GM12878 (cell line): ENCODE data around the gene TMEM52. TPM values are rescaled to one million over a fixed set of nuclear protein-coding genes. Genes with fewer than 3 reads are reported as not detected.

Experiments used
- BACH1 ChIP-seq: fragments of 450-650 bp; IDR thresholded peaks from 2 replicates; pipeline ENCODE4 v1.6.1; 2017; ENCODE audit warnings: mild to moderate bottlenecking, borderline replicate concordance
- BRCA1 ChIP-seq: IDR thresholded peaks from 2 replicates; pipeline ENCODE4 v1.6.1; 2011; ENCODE audit warnings: low read depth, low read length, improper control_type of control experiment
- CBFB ChIP-seq: IDR thresholded peaks from 2 replicates; pipeline ENCODE4 v1.6.1; 2016; ENCODE audit warnings: antibody characterized with exemption, low read depth
- CUX1 ChIP-seq: IDR thresholded peaks from 2 replicates; pipeline ENCODE4 v1.6.1; 2012; ENCODE audit warnings: improper control_type of control experiment, low read depth, low read length; ENCODE audit not compliant: insufficient replicate concordance
- HCFC1 ChIP-seq: fragments of 150-350 bp; IDR thresholded peaks from 2 replicates; pipeline ENCODE4 v1.6.1; 2014; ENCODE audit warnings: low read length
- HDAC2 ChIP-seq: fragments of 200-600 bp; sonication (generic); IDR thresholded peaks from 2 replicates; pipeline ENCODE4 v1.6.1; 2017
- IKZF1 ChIP-seq: fragments of 450-650 bp; conservative IDR thresholded peaks from 2 replicates; pipeline ENCODE4 v1.6.1; 2017; ENCODE audit warnings: antibody characterized with exemption, mild to moderate bottlenecking
- IKZF2 ChIP-seq, 2 experiments: fragments of 450-650 bp; IDR thresholded peaks; 2 replicates each; pipeline ENCODE4 v1.6.1; 2017; ENCODE audit warnings: mild to moderate bottlenecking in 2 of 2, moderate library complexity in 2 of 2
- LARP7 ChIP-seq: fragments of 450-650 bp; IDR thresholded peaks from 2 replicates; pipeline ENCODE4 v1.6.1; 2017; ENCODE audit warnings: mild to moderate bottlenecking
- MXI1 ChIP-seq: fragments of 150-350 bp; IDR thresholded peaks from 2 replicates; pipeline ENCODE4 v1.6.1; 2011; ENCODE audit warnings: low read depth, mild to moderate bottlenecking, inconsistent platforms, low read length, improper control_type of control experiment
- NBN ChIP-seq: fragments of 450-650 bp; IDR thresholded peaks from 2 replicates; pipeline ENCODE4 v1.6.1; 2016
- NFIC ChIP-seq: IDR thresholded peaks from 2 replicates; pipeline ENCODE4 v1.6.1; 2012; ENCODE audit warnings: low read depth, mild to moderate bottlenecking, inconsistent platforms, low read length, moderate library complexity
- RB1 ChIP-seq: fragments of 450-650 bp; formaldehyde crosslinking; IDR thresholded peaks from 2 replicates; pipeline ENCODE4 v1.6.1; 2017; ENCODE audit warnings: mild to moderate bottlenecking, borderline replicate concordance
- SMARCA5 ChIP-seq: fragments of 450-650 bp; IDR thresholded peaks from 2 replicates; pipeline ENCODE4 v1.6.1; 2017; ENCODE audit warnings: mild to moderate bottlenecking
- TAF1 ChIP-seq: IDR thresholded peaks from 2 replicates; pipeline ENCODE4 v1.6.1; 2011; ENCODE audit warnings: mild to moderate bottlenecking, low read depth, low read length, borderline replicate concordance
- TARDBP ChIP-seq: IDR thresholded peaks from 2 replicates; pipeline ENCODE4 v1.6.1; 2016; ENCODE audit warnings: borderline replicate concordance
- USF2 ChIP-seq: IDR thresholded peaks from 2 replicates; pipeline ENCODE4 v1.6.1; 2011; ENCODE audit warnings: low read depth, low read length, improper control_type of control experiment, borderline replicate concordance
- WRNIP1 ChIP-seq: IDR thresholded peaks from 2 replicates; pipeline ENCODE4 v1.6.1; 2011; ENCODE audit warnings: low read depth, low read length, improper control_type of control experiment, borderline replicate concordance
- YY1 ChIP-seq: IDR thresholded peaks from 2 replicates; pipeline ENCODE4 v1.6.1; 2011; ENCODE audit warnings: low read depth, mild to moderate bottlenecking, low read length
- ZNF24 ChIP-seq: fragments of 450-650 bp; IDR thresholded peaks from 2 replicates; pipeline ENCODE4 v1.6.1; 2017; ENCODE audit warnings: antibody characterized with exemption, mild to moderate bottlenecking
- ZZZ3 ChIP-seq: IDR thresholded peaks from 2 replicates; pipeline ENCODE4 v1.6.1; 2011; ENCODE audit warnings: low read depth; ENCODE audit not compliant: control insufficient read depth, insufficient read length
- polyA plus RNA-seq, 11 experiments: library from polyadenylated mRNA; depleted of rRNA in 4 of 11; unstranded in 6 of 11; stranded (reverse) in 5 of 11; fragments of >200 nt; fragmentation: Nextera tagmentation in 4 of 11; fragmentation: Illumina TruSeq in 1 of 11; extraction: Ambion mirVana in 4 of 11; extraction: Trizol in 1 of 11; gene quantifications; 1 replicate in 1 of 11; 2 replicates in 10 of 11; pipeline versions ENCODE4 v1.2.1 to v1.2.3, GENCODE V29; 2011 to 2016; ENCODE audit warnings: inconsistent platforms in 2 of 11, missing spikeins in 2 of 11, low read depth in 1 of 11
- total RNA-seq, 4 experiments: library from RNA; depleted of rRNA in 3 of 4; stranded (reverse); fragments of >200 nt in 3 of 4; fragmentation: Illumina TruSeq in 1 of 4; extraction: Trizol in 1 of 4; gene quantifications; 2 replicates each; pipeline versions ENCODE4 v1.2.1 to v1.2.3, GENCODE V29; 2013 to 2021
- TF ChIP-seq, protein P1 (sequence below): fragments of 450-650 bp; IDR thresholded peaks from 2 replicates; pipeline ENCODE4 v1.6.1; 2017; ENCODE audit warnings: mild to moderate bottlenecking, moderate library complexity

Gene TMEM52
- total and polyA plus RNA-seq, 10 of the 15 experiments (the other 5 are each of a cell fraction or from before 2014, with no cell fraction given) = 0.17 to 0.33 (median 0.24) TPM; not detected in 7

GRCh38 chr1:1889847-1890505 lies 29.1 kb downstream of the TMEM52 start (continued):
- TF ChIP-seq CUX1 (no peak), TARDBP (no peak), NBN (no peak), SMARCA5 (peak; percentile 56; the same call in 1 of the 2 replicates), NFIC (no peak), YY1 (peak; percentile 89), HDAC2 (no peak), HCFC1 (no peak), BACH1 (peak; percentile 62), TAF1 (peak; percentile 66; the same call in 1 of the 2 replicates), RB1 (peak; percentile 59; the same call in 1 of the 2 replicates), USF2 (no peak), ZNF24 (no peak), IKZF2 (IDR thresholded peaks at IDR 0.05) (0 out of 4 replicates have a peak, but pooled peaks of 1 of the 2 experiments have one; percentile 19), CBFB (no peak), LARP7 (peak; percentile 89), MXI1 (0 out of 2 replicates have a peak, but pooled peaks have one; percentile 26), WRNIP1 (no peak), BRCA1 (no peak), IKZF1 (peak; percentile 82), ZZZ3 (no peak)
- TF ChIP-seq, protein P1, sequence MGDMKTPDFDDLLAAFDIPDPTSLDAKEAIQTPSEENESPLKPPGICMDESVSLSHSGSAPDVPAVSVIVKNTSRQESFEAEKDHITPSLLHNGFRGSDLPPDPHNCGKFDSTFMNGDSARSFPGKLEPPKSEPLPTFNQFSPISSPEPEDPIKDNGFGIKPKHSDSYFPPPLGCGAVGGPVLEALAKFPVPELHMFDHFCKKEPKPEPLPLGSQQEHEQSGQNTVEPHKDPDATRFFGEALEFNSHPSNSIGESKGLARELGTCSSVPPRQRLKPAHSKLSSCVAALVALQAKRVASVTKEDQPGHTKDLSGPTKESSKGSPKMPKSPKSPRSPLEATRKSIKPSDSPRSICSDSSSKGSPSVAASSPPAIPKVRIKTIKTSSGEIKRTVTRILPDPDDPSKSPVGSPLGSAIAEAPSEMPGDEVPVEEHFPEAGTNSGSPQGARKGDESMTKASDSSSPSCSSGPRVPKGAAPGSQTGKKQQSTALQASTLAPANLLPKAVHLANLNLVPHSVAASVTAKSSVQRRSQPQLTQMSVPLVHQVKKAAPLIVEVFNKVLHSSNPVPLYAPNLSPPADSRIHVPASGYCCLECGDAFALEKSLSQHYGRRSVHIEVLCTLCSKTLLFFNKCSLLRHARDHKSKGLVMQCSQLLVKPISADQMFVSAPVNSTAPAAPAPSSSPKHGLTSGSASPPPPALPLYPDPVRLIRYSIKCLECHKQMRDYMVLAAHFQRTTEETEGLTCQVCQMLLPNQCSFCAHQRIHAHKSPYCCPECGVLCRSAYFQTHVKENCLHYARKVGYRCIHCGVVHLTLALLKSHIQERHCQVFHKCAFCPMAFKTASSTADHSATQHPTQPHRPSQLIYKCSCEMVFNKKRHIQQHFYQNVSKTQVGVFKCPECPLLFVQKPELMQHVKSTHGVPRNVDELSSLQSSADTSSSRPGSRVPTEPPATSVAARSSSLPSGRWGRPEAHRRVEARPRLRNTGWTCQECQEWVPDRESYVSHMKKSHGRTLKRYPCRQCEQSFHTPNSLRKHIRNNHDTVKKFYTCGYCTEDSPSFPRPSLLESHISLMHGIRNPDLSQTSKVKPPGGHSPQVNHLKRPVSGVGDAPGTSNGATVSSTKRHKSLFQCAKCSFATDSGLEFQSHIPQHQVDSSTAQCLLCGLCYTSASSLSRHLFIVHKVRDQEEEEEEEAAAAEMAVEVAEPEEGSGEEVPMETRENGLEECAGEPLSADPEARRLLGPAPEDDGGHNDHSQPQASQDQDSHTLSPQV = no peak
